ENCODE data around the gene CES5A.

The CES5A gene

GRCh38 chr16:55912022-55912421, 36.8 kb upstream of the CES5A start:
- ATAC-seq (ENCODE audit: insufficient read depth, low read depth): no peak
- H3K9me3 ChIP-seq (ENCODE audit: insufficient read depth, low read length, severe bottlenecking): no peaks in the 10 kb centered on the region
- no peak overlapping the region for H3K4me2 ChIP-seq (ENCODE audit: insufficient read depth, low read length)
- H3K9ac ChIP-seq (ENCODE audit: low read depth, low read length): no peak overlapping the region
- no peak overlapping the region for H3K4me3 ChIP-seq (ENCODE audit: low read depth in 1 of 2, low read length in 2 of 2)
- H3K4me1 ChIP-seq (ENCODE audit: insufficient read depth, low read length): no peaks in the 10 kb centered on the region
- peaks cover 10% of the 10 kb centered on the region for H3K27me3 ChIP-seq (ENCODE audit: insufficient read depth, low read length, poor library complexity)
- H3K36me3 ChIP-seq (ENCODE audit: insufficient read depth, low read length): no peaks in the 10 kb centered on the region
- no peaks in the 10 kb centered on the region for H3K79me2 ChIP-seq (ENCODE audit: insufficient read depth, low read length)
- H2AFZ ChIP-seq (ENCODE audit: low read depth, low read length): no peak overlapping the region
- DNase-seq: no peak
- no peaks in the 10 kb centered on the region for H4K20me1 ChIP-seq (ENCODE audit: insufficient read depth, low read length)
- no peak overlapping the region for H3K27ac ChIP-seq (ENCODE audit: low read length)
- TF ChIP-seq CTCF (IDR thresholded peaks at IDR 0.05; ENCODE audit: borderline replicate concordance, extremely low read depth, low read length, poor library complexity, severe bottlenecking) (no peak), EZH2 (IDR thresholded peaks at IDR 0.05; ENCODE audit: borderline replicate concordance, low read depth, low read length, severe bottlenecking) (no peak)

- Histone ChIP-seq H3K79me2 (ENCODE audit: insufficient read depth, low read length) (no peaks in the 10 kb centered on the region), H3K9ac (ENCODE audit: low read depth, low read length) (no peak overlapping the region), H4K20me1 (ENCODE audit: insufficient read depth, low read length) (no peaks in the 10 kb centered on the region), H2AFZ (ENCODE audit: low read depth, low read length) (no peak overlapping the region), H3K9me3 (ENCODE audit: insufficient read depth, low read length, severe bottlenecking) (no peaks in the 10 kb centered on the region), H3K27ac (ENCODE audit: low read length) (no peak overlapping the region), H3K4me1 (ENCODE audit: insufficient read depth, low read length) (no peaks in the 10 kb centered on the region), H3K4me2 (ENCODE audit: insufficient read depth, low read length) (no peak overlapping the region), H3K4me3 (ENCODE audit: low read depth in 1 of 2, low read length in 2 of 2) (no peak overlapping the region), H3K36me3 (ENCODE audit: insufficient read depth, low read length) (no peaks in the 10 kb centered on the region), H3K27me3 (ENCODE audit: insufficient read depth, low read length, poor library complexity) (peaks cover 10% of the 10 kb centered on the region)
- DNase-seq: no peak
- no peak for TF ChIP-seq EZH2 (IDR thresholded peaks at IDR 0.05; ENCODE audit: borderline replicate concordance, low read depth, low read length, severe bottlenecking)
- TF ChIP-seq CTCF (IDR thresholded peaks at IDR 0.05; ENCODE audit: borderline replicate concordance, extremely low read depth, low read length, poor library complexity, severe bottlenecking): no peak
- no peak for ATAC-seq (ENCODE audit: insufficient read depth, low read depth)
These were observed 36.4 kb upstream of the CES5A start for GRCh38 chr16:55911616-55912015.

GRCh38 chr16:55909876-55910275, 34.7 kb upstream of the CES5A start:
- TF ChIP-seq EZH2 (IDR thresholded peaks at IDR 0.05; ENCODE audit: borderline replicate concordance, low read depth, low read length, severe bottlenecking): no peak
- no peak for TF ChIP-seq CTCF (IDR thresholded peaks at IDR 0.05; ENCODE audit: borderline replicate concordance, extremely low read depth, low read length, poor library complexity, severe bottlenecking)
- Histone ChIP-seq H3K27me3 (ENCODE audit: insufficient read depth, low read length, poor library complexity) (peaks cover 10% of the 10 kb centered on the region), H2AFZ (ENCODE audit: low read depth, low read length) (no peak overlapping the region), H3K9me3 (ENCODE audit: insufficient read depth, low read length, severe bottlenecking) (no peaks in the 10 kb centered on the region), H3K4me2 (ENCODE audit: insufficient read depth, low read length) (no peak overlapping the region), H3K36me3 (ENCODE audit: insufficient read depth, low read length) (no peaks in the 10 kb centered on the region), H3K79me2 (ENCODE audit: insufficient read depth, low read length) (no peaks in the 10 kb centered on the region), H3K9ac (ENCODE audit: low read depth, low read length) (no peak overlapping the region), H3K4me1 (ENCODE audit: insufficient read depth, low read length) (no peaks in the 10 kb centered on the region), H3K4me3 (ENCODE audit: low read depth in 1 of 2, low read length in 2 of 2) (no peak overlapping the region), H3K27ac (ENCODE audit: low read length) (no peak overlapping the region), H4K20me1 (ENCODE audit: insufficient read depth, low read length) (no peaks in the 10 kb centered on the region)
- DNase-seq: no peak
- ATAC-seq (ENCODE audit: insufficient read depth, low read depth): no peak

GRCh38 chr16:55908641-55909040, 33.5 kb upstream of the CES5A start:
- Histone ChIP-seq H3K79me2 (ENCODE audit: insufficient read depth, low read length) (no peaks in the 10 kb centered on the region), H3K27me3 (ENCODE audit: insufficient read depth, low read length, poor library complexity) (peaks cover 3% of the 10 kb centered on the region)
- no peak for ATAC-seq (ENCODE audit: insufficient read depth, low read depth)

More at GRCh38 chr16:55908641-55909040, 33.5 kb upstream of the CES5A start:
- no peaks in the 10 kb centered on the region for H4K20me1 ChIP-seq (ENCODE audit: insufficient read depth, low read length)
- no peak overlapping the region for H2AFZ ChIP-seq (ENCODE audit: low read depth, low read length)
- H3K4me3 ChIP-seq (ENCODE audit: low read depth in 1 of 2, low read length in 2 of 2): no peak overlapping the region
- no peak overlapping the region for H3K4me2 ChIP-seq (ENCODE audit: insufficient read depth, low read length)
- DNase-seq: no peak
- no peak overlapping the region for H3K9ac ChIP-seq (ENCODE audit: low read depth, low read length)
- H3K4me1 ChIP-seq (ENCODE audit: insufficient read depth, low read length): no peaks in the 10 kb centered on the region
- TF ChIP-seq EZH2 (IDR thresholded peaks at IDR 0.05; ENCODE audit: borderline replicate concordance, low read depth, low read length, severe bottlenecking) (no peak), CTCF (IDR thresholded peaks at IDR 0.05; ENCODE audit: borderline replicate concordance, extremely low read depth, low read length, poor library complexity, severe bottlenecking) (no peak)
- peaks cover 3% of the 10 kb centered on the region for H3K9me3 ChIP-seq (ENCODE audit: insufficient read depth, low read length, severe bottlenecking)
- H3K27ac ChIP-seq (ENCODE audit: low read length): no peak overlapping the region
- H3K36me3 ChIP-seq (ENCODE audit: insufficient read depth, low read length): no peaks in the 10 kb centered on the region

All from DND-41 (cell line).